Esophagus squamous epithelium (tissue), 4 donors: ENCODE data around the gene ARHGAP12.

ENCODE experiments used
- CTCF ChIP-seq, 6 experiments: fragments of 450-650 bp in 4 of 6; fragments of 200-600 bp in 2 of 6; sonication (generic) in 2 of 6; IDR thresholded peaks; one replicate each; pipeline ENCODE4 v1.5.1; 2016 to 2019; ENCODE audit warnings: antibody characterized with exemption in 6 of 6, mild to moderate bottlenecking in 4 of 6, moderate library complexity in 4 of 6
- POLR2A ChIP-seq, 4 donors: fragments of 450-650 bp; IDR thresholded peaks; one replicate each; pipeline ENCODE4 v1.6.1; 2017; ENCODE audit warnings: antibody characterized with exemption in 4 of 4, mild to moderate bottlenecking in 4 of 4, moderate library complexity in 3 of 4

- TF ChIP-seq POLR2A (IDR thresholded peaks at IDR 0.05) = no peak
- TF ChIP-seq CTCF (IDR thresholded peaks at IDR 0.05) = no peak
These were observed 35.0 kb upstream of the ARHGAP12 start for GRCh38 chr10:31963589-31963980.
